H9 (cell line): ENCODE data around the gene MAGI1. TPM values are rescaled to one million over a fixed set of nuclear protein-coding genes. Genes with fewer than 3 reads are reported as not detected.

Experiments used
- DNase-seq: peaks from one replicate; pipeline ENCODE4 v3.0.0-alpha.2; 2017
- H2AFZ ChIP-seq: one replicate; pipeline ENCODE4 v1.6.1; 2013; ENCODE audit warnings: mild to moderate bottlenecking, low read length, control low read depth, moderate library complexity
- H2AK5ac ChIP-seq: 2 replicates; pipeline ENCODE4 v1.6.1; 2013; ENCODE audit warnings: low read length, control low read depth, mixed read lengths; ENCODE audit not compliant: insufficient read length
- H2BK120ac ChIP-seq: one replicate; pipeline ENCODE4 v1.6.1; 2013; ENCODE audit warnings: low read depth, mild to moderate bottlenecking, low read length, control low read depth, inconsistent platforms; ENCODE audit not compliant: poor library complexity, severe bottlenecking
- H2BK12ac ChIP-seq: 2 replicates; pipeline ENCODE4 v1.6.1; 2013; ENCODE audit warnings: low read length, control low read depth, mixed read lengths, low read depth; ENCODE audit not compliant: insufficient read length
- H2BK15ac ChIP-seq: 2 replicates; pipeline ENCODE4 v1.6.1; 2013; ENCODE audit warnings: low read depth, low read length, control low read depth
- H2BK20ac ChIP-seq: one replicate; pipeline ENCODE4 v1.6.1; 2013; ENCODE audit warnings: low read depth, mild to moderate bottlenecking, low read length, control low read depth, inconsistent platforms; ENCODE audit not compliant: poor library complexity, severe bottlenecking
- H2BK5ac ChIP-seq: 2 replicates; pipeline ENCODE4 v1.6.1; 2013; ENCODE audit warnings: low read length, control low read depth, mixed read lengths; ENCODE audit not compliant: insufficient read length
- H3K14ac ChIP-seq: 2 replicates; pipeline ENCODE4 v1.6.1; 2013; ENCODE audit warnings: low read length, control low read depth; ENCODE audit not compliant: insufficient read depth
- H3K18ac ChIP-seq: 2 replicates; pipeline ENCODE4 v1.6.1; 2013; ENCODE audit warnings: low read depth, mild to moderate bottlenecking, mixed read lengths, low read length, control low read depth; ENCODE audit not compliant: insufficient read length
- H3K23ac ChIP-seq: 2 replicates; pipeline ENCODE4 v1.6.1; 2013; ENCODE audit warnings: low read length, control low read depth, mixed read lengths, low read depth; ENCODE audit not compliant: insufficient read length
- H3K23me2 ChIP-seq: 2 replicates; pipeline ENCODE4 v1.6.1; 2013; ENCODE audit warnings: low read depth, mild to moderate bottlenecking, mixed read lengths, low read length, control low read depth; ENCODE audit not compliant: insufficient read length, poor library complexity, severe bottlenecking
- H3K27ac ChIP-seq: 2 replicates; pipeline ENCODE4 v1.5.1; 2013; ENCODE audit warnings: low read length, control low read depth, mixed read lengths, low read depth; ENCODE audit not compliant: insufficient read length
- H3K27me3 ChIP-seq: 2 replicates; pipeline ENCODE4 v1.6.1; 2013; ENCODE audit warnings: low read length, control low read depth, inconsistent platforms; ENCODE audit not compliant: insufficient read depth
- H3K4ac ChIP-seq: 2 replicates; pipeline ENCODE4 v1.6.1; 2013; ENCODE audit warnings: low read depth, mild to moderate bottlenecking, control low read depth, inconsistent platforms, low read length, moderate library complexity
- H3K4me1 ChIP-seq: 2 replicates; pipeline ENCODE4 v1.6.1; 2013; ENCODE audit warnings: low read length, control low read depth, inconsistent platforms; ENCODE audit not compliant: insufficient read depth
- H3K4me2 ChIP-seq: 2 replicates; pipeline ENCODE4 v1.6.1; 2013; ENCODE audit warnings: low read length, control low read depth, mixed read lengths; ENCODE audit not compliant: insufficient read length, insufficient read depth
- H3K56ac ChIP-seq: 2 replicates; pipeline ENCODE4 v1.6.1; 2013; ENCODE audit warnings: low read depth, mild to moderate bottlenecking, mixed read lengths, low read length, control low read depth; ENCODE audit not compliant: insufficient read length
- H3K79me1 ChIP-seq: 2 replicates; pipeline ENCODE4 v1.6.1; 2013; ENCODE audit warnings: low read depth, mild to moderate bottlenecking, moderate library complexity, low read length, control low read depth, inconsistent platforms; ENCODE audit not compliant: insufficient read depth, poor library complexity, severe bottlenecking
- H3K79me2 ChIP-seq: 2 replicates; pipeline ENCODE4 v1.6.1; 2013; ENCODE audit warnings: low read length, control low read depth, inconsistent platforms; ENCODE audit not compliant: insufficient read depth
- H3K9ac ChIP-seq: 2 replicates; pipeline ENCODE4 v1.6.1; 2013; ENCODE audit warnings: low read length, control low read depth, mixed read lengths; ENCODE audit not compliant: insufficient read length; ENCODE audit errors: extremely low read depth
- H3K9me3 ChIP-seq: one replicate; pipeline ENCODE4 v1.6.1; 2013; ENCODE audit warnings: low read depth, low read length, inconsistent platforms; ENCODE audit not compliant: control insufficient read depth
- H3T11ph ChIP-seq: one replicate; pipeline ENCODE4 v1.6.1; 2013; ENCODE audit warnings: mild to moderate bottlenecking, low read length, control low read depth, inconsistent platforms
- H4K20me1 ChIP-seq: one replicate; pipeline ENCODE4 v1.6.1; 2013; ENCODE audit not compliant: control insufficient read depth, insufficient read length, insufficient read depth
- H4K5ac ChIP-seq: 2 replicates; pipeline ENCODE4 v1.6.1; 2013; ENCODE audit warnings: low read depth, mild to moderate bottlenecking, mixed read lengths, low read length, control low read depth; ENCODE audit not compliant: insufficient read length
- H4K8ac ChIP-seq: replicated peaks from 2 replicates; pipeline ENCODE4 v1.6.1; 2013; ENCODE audit warnings: low read length, control low read depth, mixed read lengths, low read depth; ENCODE audit not compliant: insufficient read length
- H4K91ac ChIP-seq: 2 replicates; pipeline ENCODE4 v1.6.1; 2013; ENCODE audit warnings: low read depth, mild to moderate bottlenecking, moderate library complexity, mixed read lengths, low read length, control low read depth; ENCODE audit not compliant: insufficient read length
- H3K27ac Mint-ChIP-seq, 3 experiments: 2 replicates in 2 of 3; 3 replicates in 1 of 3; pipeline ENCODE4 v1.8.0; 2020 to 2021; ENCODE audit warnings: mixed read lengths in 3 of 3, mild to moderate bottlenecking in 1 of 3, moderate library complexity in 1 of 3
- H3K27me3 Mint-ChIP-seq: 2 replicates; pipeline ENCODE4 v1.8.0; 2021; ENCODE audit warnings: low read depth, mild to moderate bottlenecking, moderate library complexity, mixed read lengths
- H3K36me3 Mint-ChIP-seq, 3 experiments: 2 replicates in 2 of 3; 3 replicates in 1 of 3; pipeline ENCODE4 v1.8.0; 2020 to 2021; ENCODE audit warnings: low read depth in 3 of 3, mixed read lengths in 3 of 3; ENCODE audit not compliant: insufficient read depth in 1 of 3
- H3K4me1 Mint-ChIP-seq, 2 experiments: 2 replicates each; pipeline ENCODE4 v1.8.0; 2020; ENCODE audit warnings: mixed read lengths in 2 of 2
- H3K4me3 Mint-ChIP-seq, 2 experiments: 2 replicates in 1 of 2; 3 replicates in 1 of 2; pipeline ENCODE4 v1.8.0; 2020 to 2021; ENCODE audit warnings: mild to moderate bottlenecking in 2 of 2, mixed read lengths in 2 of 2, moderate library complexity in 1 of 2
- H3K9me3 Mint-ChIP-seq, 2 experiments: 2 replicates in 1 of 2; 3 replicates in 1 of 2; pipeline ENCODE4 v1.8.0; 2020; ENCODE audit warnings: mild to moderate bottlenecking in 2 of 2, mixed read lengths in 2 of 2, moderate library complexity in 1 of 2
- CTCF ChIP-seq: fragments of 200-600 bp; sonication (generic); conservative IDR thresholded peaks from 3 replicates; pipeline ENCODE4 v1.8.0; 2021; ENCODE audit warnings: antibody characterized with exemption, mild to moderate bottlenecking
- WGBS: extraction: QIAGEN DNeasy Blood & Tissue Kit; methylation state at CpG from one replicate; pipeline ENCODE4 v1.1.7; 2013; ENCODE audit warnings: missing lambda C conversion rate, low lambda C conversion rate, mixed read lengths; ENCODE audit not compliant: insufficient read length; ENCODE audit errors: extremely low coverage; 5-methylcytosine and 5-hydroxymethylcytosine counted together
- total RNA-seq: library from RNA; stranded (reverse); gene quantifications from 2 replicates; pipeline ENCODE4 v1.2.1, GENCODE V29; 2021

MAGI1 gene
- total RNA-seq, 1 experiment from 2014 or later = 65.7 TPM

GRCh38 chr3:65351753-65352152, 687.0 kb downstream of the MAGI1 start:
- Histone ChIP-seq H3K14ac (no peak overlapping the region), H3K23ac (no peak overlapping the region), H4K20me1 (no peaks in the 10 kb centered on the region), H4K8ac (no peak overlapping the region), H3K9me3 (no peaks in the 10 kb centered on the region), H2BK120ac (no peak overlapping the region), H3K27me3 (no peaks in the 10 kb centered on the region), H2BK5ac (no peak overlapping the region), H2BK12ac (no peak overlapping the region), H3K79me2 (no peaks in the 10 kb centered on the region), H3K18ac (no peak overlapping the region), H2AK5ac (no peak overlapping the region), H3K79me1 (no peaks in the 10 kb centered on the region), H3K9ac (no peak overlapping the region), H3K56ac (no peak overlapping the region), H3K27ac (no peak overlapping the region), H3K4me1 (0 out of 2 replicates have a peak, but pooled peaks cover 1% of the 10 kb centered on the region), H2BK15ac (no peak overlapping the region), H2AFZ (no peak overlapping the region), H4K91ac (no peak overlapping the region), H3T11ph (no peak overlapping the region), H3K23me2 (no peaks in the 10 kb centered on the region), H4K5ac (no peak overlapping the region), H3K4me2 (no peak overlapping the region), H2BK20ac (no peak overlapping the region), H3K4ac (no peak overlapping the region)
- no CpG with 5 or more reads among the region's 4 CpGs for WGBS
- H3K4me1 Mint-ChIP-seq = peaks cover 20 to 39% of the 10 kb centered on the region in 2 experiments
- peaks cover under 1 to 13% (median 5%) of the 10 kb centered on the region in 3 experiments; a peak in 5 of 7 replicates for H3K36me3 Mint-ChIP-seq
- no peak for TF ChIP-seq CTCF
- no peak for DNase-seq
- H3K27ac Mint-ChIP-seq = no peak overlapping the region
- H3K27me3 Mint-ChIP-seq = no peaks in the 10 kb centered on the region; the same call in 1 of the 2 replicates
- H3K4me3 Mint-ChIP-seq = no peak overlapping the region
- H3K9me3 Mint-ChIP-seq = no peaks in the 10 kb centered on the region
